Activated naive CD4-positive, alpha-beta T cell treated with anti-CD3 and anti-CD28 coated beads for 36 hours (primary cell): ENCODE data around the gene CDC42BPG. TPM values are rescaled to one million over a fixed set of nuclear protein-coding genes. Genes with fewer than 3 reads are reported as not detected.

Source experiments
- CTCF ChIA-PET: fragments of 350-600 bp; sonication (Branson Sonifier 250); formaldehyde crosslinking; loops from one replicate; lab custom pipeline; 2021; ENCODE audit warnings: antibody characterized with exemption; lab: Charles Lee
- DNase-seq: peaks from one replicate; pipeline ENCODE4 v3.0.0-alpha.2; 2020
- H3K27ac Mint-ChIP-seq: one replicate; pipeline ENCODE4 v1.8.0; 2021; ENCODE audit warnings: mild to moderate bottlenecking, mixed read lengths
- H3K27me3 Mint-ChIP-seq: one replicate; pipeline ENCODE4 v1.8.0; 2021; ENCODE audit warnings: low read depth, mixed read lengths
- H3K36me3 Mint-ChIP-seq: one replicate; pipeline ENCODE4 v1.8.0; 2021; ENCODE audit warnings: low read depth, mixed read lengths
- H3K4me1 Mint-ChIP-seq: one replicate; pipeline ENCODE4 v1.8.0; 2021; ENCODE audit warnings: low read depth, mixed read lengths
- H3K4me3 Mint-ChIP-seq: one replicate; pipeline ENCODE4 v1.8.0; 2021; ENCODE audit warnings: mild to moderate bottlenecking, moderate library complexity, mixed read lengths
- H3K9me3 Mint-ChIP-seq: one replicate; pipeline ENCODE4 v1.8.0; 2021; ENCODE audit warnings: mixed read lengths
- intact Hi-C: fragments of 100-400 bp; cut with micrococcal nuclease; formaldehyde crosslinking; loops from one replicate; pipeline ENCODE4 v1.15.1; 2023
- total RNA-seq, 2 experiments: library from RNA; stranded (reverse); gene quantifications; one replicate each; pipeline ENCODE4 v1.2.3, GENCODE V29; 2021

CDC42BPG gene
- total RNA-seq, 2 experiments from 2014 or later = 0.32 to 0.41 TPM

- peak; percentile 71 for DNase-seq
- peaks cover 27% of the 10 kb centered on the region for H3K4me1 Mint-ChIP-seq
- CTCF ChIA-PET = no interaction called here
- intact Hi-C loops = loop anchor here (1.0 to 5.0 kb wide), 4 partner anchors 24 to 1055 kb away; partner anchors contain the start of genes CFL1, FAU, MRPL49 and SF1
- H3K9me3 Mint-ChIP-seq = no peaks in the 10 kb centered on the region
- H3K27ac Mint-ChIP-seq = peak overlapping the region; percentile 85
- H3K36me3 Mint-ChIP-seq = peaks cover 5% of the 10 kb centered on the region
- H3K4me3 Mint-ChIP-seq = peak overlapping the region; percentile 81
- no peaks in the 10 kb centered on the region for H3K27me3 Mint-ChIP-seq
Measured at GRCh38 chr11:64802370-64803157, 41.9 kb downstream of the CDC42BPG start.

GRCh38 chr11:64801561-64802369, 42.7 kb downstream of the CDC42BPG start:
- Mint-ChIP-seq H3K36me3 (peaks cover 6% of the 10 kb centered on the region), H3K4me1 (peaks cover 28% of the 10 kb centered on the region), H3K27ac (peak overlapping the region; percentile 85), H3K9me3 (no peaks in the 10 kb centered on the region), H3K4me3 (peak overlapping the region; percentile 81), H3K27me3 (no peaks in the 10 kb centered on the region)
- DNase-seq = no peak
- CTCF ChIA-PET = no interaction called here
- intact Hi-C loops = loop anchor here (1.0 to 5.0 kb wide), 4 partner anchors 23 to 1056 kb away; partner anchors contain the start of genes CFL1, FAU, MRPL49 and SF1

- H3K36me3 Mint-ChIP-seq = peaks cover 9% of the 10 kb centered on the region
Measured at GRCh38 chr11:64801158-64801464, 43.3 kb downstream of the CDC42BPG start.

GRCh38 chr11:64800303-64801157, 43.9 kb downstream of the CDC42BPG start:
- peak overlapping the region; percentile 81 for H3K4me3 Mint-ChIP-seq
- peak overlapping the region; percentile 85 for H3K27ac Mint-ChIP-seq
- DNase-seq = no peak
- CTCF ChIA-PET = interaction anchor here (0.5 kb wide), 1 partner anchor 473 kb away, joined by 4 read pairs; no protein-coding TSS in a partner anchor
- no peaks in the 10 kb centered on the region for H3K27me3 Mint-ChIP-seq
- peaks cover 35% of the 10 kb centered on the region for H3K4me1 Mint-ChIP-seq
- no peaks in the 10 kb centered on the region for H3K9me3 Mint-ChIP-seq
- intact Hi-C loops = loop anchor here (5.0 kb wide), 1 partner anchor 1057 kb away; the partner anchor contains the start of gene CFL1
- peaks cover 7% of the 10 kb centered on the region for H3K36me3 Mint-ChIP-seq

More at GRCh38 chr11:64801158-64801464, 43.3 kb downstream of the CDC42BPG start:
- intact Hi-C loops = loop anchor here (5.0 kb wide), 1 partner anchor 1056 kb away; the partner anchor contains the start of gene CFL1
- Mint-ChIP-seq H3K27me3 (no peaks in the 10 kb centered on the region), H3K27ac (peak overlapping the region; percentile 85), H3K4me3 (peak overlapping the region; percentile 81), H3K4me1 (peaks cover 31% of the 10 kb centered on the region), H3K9me3 (no peaks in the 10 kb centered on the region)
- CTCF ChIA-PET = no interaction called here
- DNase-seq = no peak

- H3K9me3 Mint-ChIP-seq = no peaks in the 10 kb centered on the region
- no peak overlapping the region for H3K4me3 Mint-ChIP-seq
- peaks cover 10% of the 10 kb centered on the region for H3K36me3 Mint-ChIP-seq
- CTCF ChIA-PET = interaction anchor here (0.5 kb wide), 1 partner anchor 474 kb away, joined by 4 read pairs; no protein-coding TSS in a partner anchor
- intact Hi-C loops = loop anchor here (5.0 kb wide), 1 partner anchor 1058 kb away; the partner anchor contains the start of gene CFL1
- H3K27ac Mint-ChIP-seq = peak overlapping the region; percentile 39
- no peak for DNase-seq
- H3K4me1 Mint-ChIP-seq = peaks cover 38% of the 10 kb centered on the region
- H3K27me3 Mint-ChIP-seq = no peaks in the 10 kb centered on the region
Measured at GRCh38 chr11:64799623-64800302, 44.7 kb downstream of the CDC42BPG start.

- intact Hi-C loops = no loop called here
- no peak overlapping the region for H3K27ac Mint-ChIP-seq
- no peak for DNase-seq
- H3K9me3 Mint-ChIP-seq = no peaks in the 10 kb centered on the region
- peaks cover 40% of the 10 kb centered on the region for H3K4me1 Mint-ChIP-seq
- no peak overlapping the region for H3K4me3 Mint-ChIP-seq
- peaks cover 12% of the 10 kb centered on the region for H3K36me3 Mint-ChIP-seq
- no peaks in the 10 kb centered on the region for H3K27me3 Mint-ChIP-seq
- CTCF ChIA-PET = interaction anchor here (0.5 kb wide), 1 partner anchor 16 kb away, joined by 3 read pairs; no protein-coding TSS in a partner anchor
Measured at GRCh38 chr11:64799256-64799622, 45.2 kb downstream of the CDC42BPG start.

GRCh38 chr11:64796757-64797541, 47.5 kb downstream of the CDC42BPG start:
- Mint-ChIP-seq H3K27me3 (no peaks in the 10 kb centered on the region), H3K36me3 (peaks cover 14% of the 10 kb centered on the region), H3K9me3 (no peaks in the 10 kb centered on the region), H3K27ac (no peak overlapping the region), H3K4me3 (no peak overlapping the region), H3K4me1 (peaks cover 37% of the 10 kb centered on the region)
- DNase-seq = no peak
- intact Hi-C loops = no loop called here
- CTCF ChIA-PET = interaction anchor here (1.1 kb wide), 1 partner anchor 26 kb away, joined by 3 read pairs; no protein-coding TSS in a partner anchor

GRCh38 chr11:64796047-64796756, 48.3 kb downstream of the CDC42BPG start:
- peaks cover 31% of the 10 kb centered on the region for H3K4me1 Mint-ChIP-seq
- peaks cover 14% of the 10 kb centered on the region for H3K36me3 Mint-ChIP-seq
- no peak for DNase-seq
- H3K27ac Mint-ChIP-seq = no peak overlapping the region
- H3K9me3 Mint-ChIP-seq = no peaks in the 10 kb centered on the region
- intact Hi-C loops = no loop called here
- CTCF ChIA-PET = no interaction called here
- no peak overlapping the region for H3K4me3 Mint-ChIP-seq
- H3K27me3 Mint-ChIP-seq = no peaks in the 10 kb centered on the region

GRCh38 chr11:64794526-64794925, 49.9 kb downstream of the CDC42BPG start:
- Mint-ChIP-seq H3K4me1 (peaks cover 28% of the 10 kb centered on the region), H3K27me3 (no peaks in the 10 kb centered on the region), H3K36me3 (peaks cover 14% of the 10 kb centered on the region), H3K9me3 (no peaks in the 10 kb centered on the region), H3K4me3 (no peak overlapping the region), H3K27ac (peak overlapping the region; percentile 25)
- intact Hi-C loops = no loop called here
- CTCF ChIA-PET = interaction anchor here (1.1 kb wide), 1 partner anchor 40 kb away, joined by 3 read pairs; no protein-coding TSS in a partner anchor
- DNase-seq = no peak
